Left cardiac atrium (tissue), 4 donors: ENCODE data around the gene MSN. TPM values are rescaled to one million over a fixed set of nuclear protein-coding genes. Genes with fewer than 3 reads are reported as not detected.
"Not testable (repeated sequence)": the region's sequence is repeated elsewhere in the genome, so short reads cannot be mapped to it uniquely, and the experiment has no call there.

ENCODE experiments used
- ATAC-seq, 2 donors: fragments of 200-7000 bp; cut with Tn5 transposase; one replicate each; pipeline ENCODE4 v1.9.1; 2020; ENCODE audit warnings: mild to moderate bottlenecking in 2 of 2, moderate library complexity in 2 of 2
- DNase-seq: peaks from one replicate; pipeline ENCODE4 v3.0.0-alpha.2; 2020
- intact Hi-C, 2 donors: fragments of 100-400 bp; cut with DNase I; formaldehyde crosslinking; loops; one replicate each; pipeline versions ENCODE4 v1.14.1 to v1.15.1; 2022 to 2023
- total RNA-seq, 2 donors: library from RNA; stranded (reverse); fragmentation: NEBNext Ultra II Directional; extraction: Animal tissue kit (Norgen Biotek cat#: 25700); gene quantifications; one replicate each; pipeline ENCODE4 v1.2.1, GENCODE V29; 2021
- donor health status: DM: no; HTN: yes; CAD: no.
- donor health status: DM: no; HTN: yes; CAD: no; lungs with severe emphysema.
- donor health status: DM: yes; HTN: yes; CAD: no.
- donor health status: Dilated cardiomyopathy.

Gene MSN
- total RNA-seq, 2 donors from 2014 or later: 139 to 245 TPM

DNA sequence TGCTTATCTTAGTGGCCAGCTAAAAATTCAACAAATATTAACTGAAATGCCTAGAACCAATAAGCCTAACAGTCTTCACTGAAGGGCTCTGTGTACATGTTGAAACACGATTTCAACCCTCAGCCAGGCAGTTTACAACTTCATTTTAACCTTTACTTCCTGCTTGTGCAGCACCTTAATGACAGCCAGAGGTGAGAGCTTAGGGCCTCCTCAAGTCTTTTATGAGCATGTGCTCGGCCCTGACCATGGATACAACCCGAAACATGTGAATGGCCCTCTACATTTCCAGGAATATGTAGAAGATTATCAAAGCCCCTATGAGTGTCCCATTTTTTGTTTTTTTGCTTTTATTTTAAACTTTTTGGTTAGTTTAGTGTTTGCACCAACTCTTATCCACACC, 88.3 kb downstream of the MSN start:
- ATAC-seq: no peak
- intact Hi-C loops: no loop called here
- no peak for DNase-seq

GRCh38 chrX:65757943-65758342, 90.5 kb downstream of the MSN start:
- DNase-seq (no peak), ATAC-seq (no peak)
- intact Hi-C loops: no loop called here

GRCh38 chrX:65758505-65758904, 91.1 kb downstream of the MSN start:
- ATAC-seq (no peak), DNase-seq (no peak)
- intact Hi-C loops: no loop called here

DNA sequence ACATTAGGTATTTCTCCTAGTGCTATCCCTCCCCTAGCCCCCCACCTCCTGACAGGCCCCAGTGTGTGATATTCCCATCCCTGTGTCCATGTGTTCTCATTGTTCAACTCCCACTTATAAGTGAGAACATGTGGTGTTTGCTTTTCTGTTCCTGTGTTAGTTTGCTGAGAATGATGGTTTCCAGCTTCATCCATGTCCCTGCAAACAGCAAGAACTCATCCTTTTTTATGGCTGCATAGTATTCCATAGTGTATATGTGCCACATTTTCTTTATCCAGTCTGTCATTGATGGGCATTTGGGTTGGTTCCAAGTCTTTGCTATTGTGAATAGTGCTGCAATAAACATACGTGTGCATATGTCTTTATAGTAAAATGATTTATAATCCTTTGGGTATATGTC, 92.1 kb downstream of the MSN start:
- ATAC-seq, DNase-seq, intact Hi-C loops: not testable (repeated sequence)

- ATAC-seq: no peak
- no peak for DNase-seq
- intact Hi-C loops: no loop called here
Observed at GRCh38 chrX:65769564-65770292, 102.3 kb downstream of the MSN start.

DNA sequence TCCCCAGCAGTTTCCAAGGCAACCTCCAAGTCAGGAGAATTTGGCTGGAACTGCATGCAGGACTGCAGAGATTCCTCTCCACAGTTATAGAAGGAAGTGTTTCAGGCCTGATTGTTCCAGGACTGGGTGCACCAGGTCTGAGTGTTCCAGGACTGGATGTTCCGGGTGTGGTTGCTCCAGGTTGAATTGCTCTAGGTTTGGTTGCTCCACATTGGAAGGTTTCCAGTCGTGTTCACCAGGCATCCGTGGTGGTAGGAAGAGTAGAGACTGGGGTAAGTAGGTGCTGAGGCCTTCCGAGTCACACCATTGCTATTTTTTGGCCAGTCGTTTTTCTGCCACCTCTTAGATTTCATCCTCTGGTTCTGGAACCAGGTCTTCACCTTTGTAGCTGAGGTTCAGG, 105.4 kb downstream of the MSN start:
- no peak for ATAC-seq
- intact Hi-C loops: no loop called here
- DNase-seq: no peak

DNA sequence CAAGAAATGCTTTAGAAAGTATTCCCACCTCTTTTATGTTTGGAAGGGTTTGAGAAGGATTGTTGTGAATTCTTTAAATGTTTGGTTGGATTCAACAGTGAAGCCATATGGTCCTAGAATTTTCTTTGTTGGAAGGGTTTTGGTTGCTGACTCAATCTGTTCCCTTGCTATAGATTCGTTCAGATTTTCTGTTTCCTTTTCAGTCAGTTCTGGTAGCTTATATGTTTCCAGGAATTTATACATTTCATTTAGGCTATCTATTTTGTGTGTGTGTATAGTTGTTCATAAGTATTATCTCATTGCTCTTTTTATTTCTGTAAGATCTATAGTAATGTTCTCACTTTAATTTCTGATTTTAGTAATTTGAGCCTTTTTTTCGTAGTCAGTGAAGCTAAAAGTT, 114.4 kb downstream of the MSN start:
- DNase-seq (no peak), ATAC-seq (no peak)
- intact Hi-C loops: no loop called here

DNA sequence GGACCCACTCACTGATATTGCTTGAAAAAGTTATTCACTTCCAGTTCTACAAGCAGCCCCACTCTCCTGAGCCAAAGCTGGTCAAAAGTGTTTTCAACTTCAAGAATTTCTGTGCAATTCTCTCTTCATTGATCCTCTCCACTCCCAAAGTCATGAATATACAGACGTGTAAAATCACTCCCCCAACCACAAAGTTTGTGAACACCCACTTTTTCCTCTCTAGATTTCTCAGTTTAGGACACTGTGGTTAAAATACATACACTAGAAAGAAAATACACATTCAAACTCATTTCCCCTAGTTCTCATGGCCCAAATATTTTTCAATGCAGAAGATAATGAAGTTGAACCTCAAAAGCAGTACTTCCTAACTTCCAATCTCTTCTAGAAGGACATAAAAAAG, 116.3 kb downstream of the MSN start:
- DNase-seq: no peak
- no peak for ATAC-seq
- intact Hi-C loops: no loop called here

Other genes starting within 250 kb of the MSN start
- gene LAS1L, start 132.9 kb upstream of the MSN start, total RNA-seq: 10 to 100 TPM; 15.2 to 15.3 TPM